B cell (primary cell): Measurements from ENCODE around the gene ADGRF1. TPM values are rescaled to one million over a fixed set of nuclear protein-coding genes. Genes with fewer than 3 reads are reported as not detected.
"Not testable (repeated sequence)": the region's sequence is repeated elsewhere in the genome, so short reads cannot be mapped to it uniquely, and the experiment has no call there.

ENCODE experiments used
- ATAC-seq: fragments of 200-7000 bp; cut with Tn5 transposase; one replicate; pipeline ENCODE4 v1.10.0; 2021; ENCODE audit warnings: low read depth, mild to moderate bottlenecking, moderate number of reproducible peaks, moderate library complexity
- CTCF ChIA-PET: fragments of 350-600 bp; sonication (Branson Sonifier 250); formaldehyde crosslinking; loops from one replicate; lab custom pipeline; 2021; ENCODE audit warnings: antibody characterized with exemption, inconsistent platforms; lab: Charles Lee
- POLR2A ChIA-PET: fragments of 350-600 bp; sonication (Branson Sonifier 250); formaldehyde crosslinking; loops from one replicate; lab custom pipeline; 2021; ENCODE audit warnings: antibody characterized with exemption; lab: Charles Lee
- DNase-seq: peaks from one replicate; pipeline ENCODE4 v3.0.0; 2013
- H2AFZ ChIP-seq: 2 replicates; pipeline ENCODE4 v1.6.1; 2012; ENCODE audit warnings: mild to moderate bottlenecking, low read depth, low read length; ENCODE audit not compliant: insufficient read depth, poor library complexity, severe bottlenecking
- H3K27ac ChIP-seq, 2 donors: 1 replicate in 1 of 2; 2 replicates in 1 of 2; pipeline ENCODE4 v1.5.1; 2012 to 2013; ENCODE audit warnings: low read length in 2 of 2, mild to moderate bottlenecking in 2 of 2, moderate library complexity in 1 of 2
- H3K27me3 ChIP-seq, 4 experiments: fragments of 200-600 bp in 1 of 4; sonication (generic) in 1 of 4; replicated peaks in 1 of 4; 1 replicate in 2 of 4; 2 replicates in 2 of 4; pipeline versions ENCODE4 v1.6.1 to v1.7.0; 2013 to 2016; ENCODE audit warnings: low read length in 3 of 4, mild to moderate bottlenecking in 2 of 4, mixed read lengths in 1 of 4, moderate library complexity in 1 of 4; ENCODE audit not compliant: insufficient read depth in 4 of 4, control insufficient read depth in 3 of 4; ENCODE audit errors: control extremely low read depth in 1 of 4
- H3K36me3 ChIP-seq, 2 experiments: replicated peaks in 1 of 2; 1 replicate in 1 of 2; 2 replicates in 1 of 2; pipeline versions ENCODE4 v1.6.1 to v1.7.1; 2013; ENCODE audit warnings: low read length in 1 of 2; ENCODE audit not compliant: insufficient read depth in 2 of 2, control insufficient read depth in 1 of 2; ENCODE audit errors: control extremely low read depth in 1 of 2, extremely low read depth in 1 of 2
- H3K4me1 ChIP-seq, 2 donors: fragments of 200-600 bp in 1 of 2; sonication (generic) in 1 of 2; 1 replicate in 1 of 2; 2 replicates in 1 of 2; pipeline versions ENCODE4 v1.5.1 to v1.6.1; 2013 to 2017; ENCODE audit warnings: low read length in 2 of 2; ENCODE audit not compliant: control insufficient read depth in 2 of 2, insufficient read depth in 2 of 2
- H3K4me2 ChIP-seq: replicated peaks from 2 replicates; pipeline ENCODE3; 2012; ENCODE audit warnings: mild to moderate bottlenecking, low read depth, low read length; ENCODE audit not compliant: poor library complexity, severe bottlenecking
- H3K4me3 ChIP-seq, 5 experiments: fragments of 200-600 bp in 1 of 5; sonication (generic) in 1 of 5; 1 replicate in 3 of 5; 2 replicates in 2 of 5; pipeline versions ENCODE4 v1.5.1 to v1.7.0; 2011 to 2016; ENCODE audit warnings: low read length in 4 of 5, mild to moderate bottlenecking in 4 of 5, low read depth in 2 of 5, control low read depth in 1 of 5, moderate library complexity in 1 of 5; ENCODE audit not compliant: insufficient read depth in 1 of 5; ENCODE audit errors: control extremely low read depth in 1 of 5, extremely low read depth in 1 of 5
- H3K79me2 ChIP-seq: fragments of 200-600 bp; sonication (generic); one replicate; pipeline ENCODE4 v1.6.0; 2016; ENCODE audit warnings: low read length; ENCODE audit not compliant: control insufficient read depth, insufficient read depth
- H3K9ac ChIP-seq: fragments of 200-600 bp; sonication (generic); 2 replicates; pipeline ENCODE4 v1.6.1; 2017; ENCODE audit warnings: mild to moderate bottlenecking, low read length, moderate library complexity
- H3K9me3 ChIP-seq, 3 donors: one replicate each; pipeline versions ENCODE4 v1.6.1 to v1.7.1; 2013; ENCODE audit warnings: low read length in 2 of 3; ENCODE audit not compliant: control insufficient read depth in 2 of 3, insufficient read depth in 1 of 3; ENCODE audit errors: control extremely low read depth in 1 of 3
- H4K20me1 ChIP-seq: 2 replicates; pipeline ENCODE4 v1.6.0; 2012; ENCODE audit warnings: mild to moderate bottlenecking, low read length; ENCODE audit not compliant: insufficient read depth, control insufficient read depth, poor library complexity, severe bottlenecking
- H3K27ac Mint-ChIP-seq: one replicate; pipeline ENCODE4 v1.8.0; 2021; ENCODE audit warnings: mixed read lengths
- H3K27me3 Mint-ChIP-seq: one replicate; pipeline ENCODE4 v1.8.0; 2021; ENCODE audit warnings: mixed read lengths
- H3K4me1 Mint-ChIP-seq: one replicate; pipeline ENCODE4 v1.8.0; 2021; ENCODE audit warnings: mixed read lengths
- H3K4me3 Mint-ChIP-seq: one replicate; pipeline ENCODE4 v1.8.0; 2021; ENCODE audit warnings: mixed read lengths
- H3K9me3 Mint-ChIP-seq: one replicate; pipeline ENCODE4 v1.8.0; 2022; ENCODE audit warnings: mixed read lengths; ENCODE audit not compliant: insufficient read depth
- CTCF ChIP-seq: fragments of 200-600 bp; IDR thresholded peaks from one replicate; pipeline ENCODE4 v1.8.0; 2022; ENCODE audit warnings: antibody characterized with exemption, mild to moderate bottlenecking
- EZH2 ChIP-seq: IDR thresholded peaks from 2 replicates; pipeline ENCODE4 v1.6.1; 2012; ENCODE audit warnings: borderline replicate concordance, low read depth, mild to moderate bottlenecking, moderate library complexity, low read length; ENCODE audit not compliant: insufficient read depth, poor library complexity, severe bottlenecking
- WGBS: methylation state at CpG from one replicate; pipeline ENCODE4 v1.1.5; 2013; ENCODE audit warnings: missing lambda C conversion rate; ENCODE audit not compliant: insufficient coverage; 5-methylcytosine and 5-hydroxymethylcytosine counted together
- intact Hi-C: fragments of 100-400 bp; cut with micrococcal nuclease; formaldehyde crosslinking; loops from one replicate; pipeline ENCODE4 v1.10.0; 2022
- polyA plus RNA-seq: library from polyadenylated mRNA; depleted of rRNA; stranded (reverse); fragments of >200 nt; gene quantifications from 2 replicates; pipeline ENCODE4 v1.2.3, GENCODE V29; 2012
- total RNA-seq, 2 donors: library from RNA; stranded (reverse); fragments of 120-200 nt in 1 of 2; gene quantifications; 1 replicate in 1 of 2; 2 replicates in 1 of 2; pipeline versions ENCODE4 v1.2.3 to v1.2.4, GENCODE V29; 2013 to 2022

Gene ADGRF1
- total and polyA plus RNA-seq, 2 donors (not counting 1 experiment from before 2014, with no cell fraction given) = not detected

GRCh38 chr6:47056832-47057231 lies 14.7 kb upstream of the ADGRF1 start:
- no peaks in the 10 kb centered on the region for H3K27me3 ChIP-seq
- no peak overlapping the region for H2AFZ ChIP-seq
- no peak for DNase-seq
- H3K27ac ChIP-seq = no peak overlapping the region
- Mint-ChIP-seq H3K9me3 (no peaks in the 10 kb centered on the region), H3K27ac (no peak overlapping the region), H3K27me3 (peaks cover 4% of the 10 kb centered on the region), H3K4me3 (no peak overlapping the region), H3K4me1 (no peaks in the 10 kb centered on the region)
- no peak for ATAC-seq
- TF ChIP-seq EZH2 (no peak), CTCF (no peak)
- no CpG with 5 or more reads among the region's 2 CpGs for WGBS
- no peaks in the 10 kb centered on the region for H3K79me2 ChIP-seq
- no peaks in the 10 kb centered on the region for H3K4me1 ChIP-seq
- CTCF ChIA-PET = no interaction called here
- no peaks in the 10 kb centered on the region for H3K36me3 ChIP-seq
- H4K20me1 ChIP-seq = no peaks in the 10 kb centered on the region
- H3K4me2 ChIP-seq = no peak overlapping the region
- H3K4me3 ChIP-seq = no peak overlapping the region
- H3K9me3 ChIP-seq = no peaks in the 10 kb centered on the region
- POLR2A ChIA-PET = no interaction called here
- no peak overlapping the region for H3K9ac ChIP-seq
- intact Hi-C loops = no loop called here

GRCh38 chr6:47054302-47054701 lies 12.2 kb upstream of the ADGRF1 start:
- H3K4me3 Mint-ChIP-seq, H3K79me2 ChIP-seq, H3K4me2 ChIP-seq, H3K27me3 Mint-ChIP-seq, DNase-seq, H3K4me1 ChIP-seq, H3K27me3 ChIP-seq, POLR2A ChIA-PET, H2AFZ ChIP-seq, H3K27ac ChIP-seq, intact Hi-C loops, CTCF ChIA-PET, H3K9ac ChIP-seq, H3K27ac Mint-ChIP-seq, H3K36me3 ChIP-seq, H3K4me3 ChIP-seq, H4K20me1 ChIP-seq, H3K4me1 Mint-ChIP-seq, ATAC-seq, H3K9me3 ChIP-seq, H3K9me3 Mint-ChIP-seq: not testable (repeated sequence)
- 100% methylated on average over 1 of the region's 2 CpGs for WGBS
